Endothelial cell of umbilical vein (primary cell): ENCODE results near the gene CCSAP. TPM values are rescaled to one million over a fixed set of nuclear protein-coding genes. Genes with fewer than 3 reads are reported as not detected.
"Not testable (repeated sequence)": the region's sequence is repeated elsewhere in the genome, so short reads cannot be mapped to it uniquely, and the experiment has no call there.

Experiments
- BruUV-seq: library from RNA; stranded (reverse); fragments of 400-500 nt; replicated peaks from 2 replicates; lab custom pipeline; 2021; lab: Mats Ljungman, UMichigan
- CTCF ChIA-PET: fragments of 300-600, 350-600 bp; sonication (Branson Sonifier 250); formaldehyde crosslinking; loops from one replicate; lab custom pipeline; 2021; ENCODE audit warnings: antibody characterized with exemption, inconsistent platforms; lab: Charles Lee
- POLR2A ChIA-PET: fragments of 300-600, 350-600 bp; sonication (Branson Sonifier 250); formaldehyde crosslinking; loops from one replicate; lab custom pipeline; 2021; ENCODE audit warnings: antibody characterized with exemption, inconsistent platforms; lab: Charles Lee
- DNase-seq: peaks from one replicate; pipeline ENCODE4 v3.0.0-alpha.2; 2011; ENCODE audit warnings: low read depth, low spot score
- FAIRE-seq: peaks from 2 replicates; lab custom pipeline; 2011; peaks lifted over from hg19 to GRCh38; lab: Jason Lieb, UNC
- H2AFZ ChIP-seq: 2 replicates; pipeline ENCODE4 v1.6.0; 2012; ENCODE audit warnings: low read depth, low read length, control low read depth, inconsistent platforms
- H3K27ac ChIP-seq: 2 replicates; pipeline ENCODE4 v1.5.1; 2011; ENCODE audit warnings: low read depth, mild to moderate bottlenecking, control low read depth, low read length, moderate library complexity; ENCODE audit not compliant: insufficient read depth
- H3K27me3 ChIP-seq, 2 experiments: 2 replicates each; pipeline versions ENCODE4 v1.6.0 to v1.6.1; 2011; ENCODE audit warnings: low read length in 2 of 2, mixed read lengths in 1 of 2; ENCODE audit not compliant: control insufficient read depth in 2 of 2, insufficient read depth in 2 of 2
- H3K36me3 ChIP-seq, 2 experiments: 2 replicates in 1 of 2; 3 replicates in 1 of 2; pipeline ENCODE4 v1.5.1; 2011; ENCODE audit warnings: low read length in 2 of 2, mild to moderate bottlenecking in 1 of 2, moderate library complexity in 1 of 2; ENCODE audit not compliant: control insufficient read depth in 2 of 2, insufficient read depth in 2 of 2; ENCODE audit errors: extremely low read depth in 1 of 2
- H3K4me1 ChIP-seq: 3 replicates; pipeline ENCODE4 v1.5.1; 2011; ENCODE audit warnings: mild to moderate bottlenecking, low read length; ENCODE audit not compliant: control insufficient read depth, insufficient read depth; ENCODE audit errors: extremely low read depth
- H3K4me2 ChIP-seq: 2 replicates; pipeline ENCODE4 v1.6.1; 2011; ENCODE audit warnings: low read length, control low read depth, mixed read lengths; ENCODE audit not compliant: insufficient read depth
- H3K4me3 ChIP-seq, 3 experiments: fragments of 200-600 bp in 1 of 3; sonication (generic), shearing (Covaris generic) in 1 of 3; replicated peaks in 1 of 3; 2 replicates each; pipeline ENCODE4 v1.5.1; 2011 to 2016; ENCODE audit warnings: control low read depth in 3 of 3, low read length in 3 of 3, mild to moderate bottlenecking in 2 of 3, inconsistent platforms in 1 of 3, low read depth in 1 of 3, moderate library complexity in 1 of 3; ENCODE audit not compliant: insufficient read depth in 1 of 3
- H3K79me2 ChIP-seq: 2 replicates; pipeline ENCODE4 v1.6.0; 2012; ENCODE audit warnings: low read length, inconsistent platforms; ENCODE audit not compliant: control insufficient read depth, insufficient read depth
- H3K9ac ChIP-seq: replicated peaks from 2 replicates; pipeline ENCODE3; 2011; ENCODE audit warnings: low read length, control low read depth; ENCODE audit not compliant: insufficient read depth; ENCODE audit errors: extremely low read depth
- H3K9me1 ChIP-seq: replicated peaks from 3 replicates; pipeline ENCODE4 v1.6.0; 2011; ENCODE audit warnings: mild to moderate bottlenecking, low read length; ENCODE audit not compliant: control insufficient read depth, insufficient read depth; ENCODE audit errors: extremely low read depth
- H3K9me3 ChIP-seq: replicated peaks from 2 replicates; pipeline ENCODE4 v1.5.1; 2012; ENCODE audit warnings: low read length, inconsistent platforms; ENCODE audit not compliant: control insufficient read depth, insufficient read depth
- H4K20me1 ChIP-seq: replicated peaks from 2 replicates; pipeline ENCODE3; 2011; ENCODE audit warnings: mild to moderate bottlenecking, low read length; ENCODE audit not compliant: control insufficient read depth, insufficient read depth; ENCODE audit errors: extremely low read depth
- EZH2 ChIP-seq: IDR thresholded peaks from 2 replicates; pipeline ENCODE4 v1.6.1; 2012; ENCODE audit warnings: borderline replicate concordance, low read depth, mild to moderate bottlenecking, moderate library complexity, low read length, inconsistent platforms; ENCODE audit not compliant: severe bottlenecking
- FOS ChIP-seq: IDR thresholded peaks from 2 replicates; pipeline ENCODE4 v1.6.1; 2011; ENCODE audit warnings: mild to moderate bottlenecking, low read length, moderate library complexity, borderline replicate concordance; ENCODE audit not compliant: insufficient read depth
- GATA2 ChIP-seq: IDR thresholded peaks from 2 replicates; pipeline ENCODE4 v1.7.0; 2011; ENCODE audit warnings: low read depth, mild to moderate bottlenecking, moderate library complexity, mixed read lengths, low read length; ENCODE audit not compliant: insufficient read length, insufficient read depth
- JUN ChIP-seq: IDR thresholded peaks from 2 replicates; pipeline ENCODE4 v1.6.1; 2011; ENCODE audit warnings: borderline replicate concordance, low read depth; ENCODE audit not compliant: insufficient read length, insufficient read depth
- MAX ChIP-seq: IDR thresholded peaks from 2 replicates; pipeline ENCODE4 v1.6.1; 2011; ENCODE audit not compliant: insufficient read depth, insufficient read length
- MYC ChIP-seq: IDR thresholded peaks from one replicate; pipeline ENCODE4 v1.6.1; 2011; ENCODE audit warnings: mild to moderate bottlenecking, low read depth, low read length
- POLR2A ChIP-seq: IDR thresholded peaks from 2 replicates; pipeline ENCODE4 v1.6.1; 2012; ENCODE audit warnings: low read depth, mild to moderate bottlenecking, control low read depth, low read length
- POLR2AphosphoS5 ChIP-seq: IDR thresholded peaks from 2 replicates; pipeline ENCODE4 v1.6.1; 2012; ENCODE audit warnings: low read depth, mild to moderate bottlenecking, control low read depth, low read length, moderate library complexity; ENCODE audit not compliant: insufficient read depth
- dilution Hi-C: fragments of 300-500 bp; cut with MboI; formaldehyde crosslinking; loops from one replicate; pipeline ENCODE4 v1.15.0; 2019; ENCODE audit warnings: low sequenced_read_pairs; ENCODE audit not compliant: extremely low pct_ligation_motif_present
- intact Hi-C: fragments of 100-400 bp; cut with micrococcal nuclease; formaldehyde crosslinking; loops from one replicate; pipeline ENCODE4 v1.10.0; 2022
- polyA plus RNA-seq, 4 experiments: library from polyadenylated mRNA; depleted of rRNA in 3 of 4; stranded (reverse) in 3 of 4; unstranded in 1 of 4; fragments of >200 nt; gene quantifications; 2 replicates each; pipeline versions ENCODE4 v1.2.1 to v1.2.3, GENCODE V29; 2011 to 2012; ENCODE audit warnings: missing spikeins in 1 of 4
- total RNA-seq: library from RNA; stranded (reverse); gene quantifications from 2 replicates; pipeline ENCODE4 v1.2.3, GENCODE V29; 2021
- TF ChIP-seq, protein P1 (sequence below), 2 donors: IDR thresholded peaks; 1 replicate in 1 of 2; 2 replicates in 1 of 2; pipeline ENCODE4 v1.5.1; 2011; ENCODE audit warnings: low read length in 2 of 2, mild to moderate bottlenecking in 2 of 2, moderate library complexity in 2 of 2, control low read depth in 1 of 2, inconsistent platforms in 1 of 2, low read depth in 1 of 2; ENCODE audit not compliant: insufficient read depth in 1 of 2; ENCODE audit errors: extremely low read depth in 1 of 2

CCSAP gene
- total and polyA plus RNA-seq, 2 donors (not counting 3 experiments of a cell fraction or from before 2014, with no cell fraction given), result 1.3 to 5.7 TPM

- FAIRE-seq (no peak), DNase-seq (no peak)
- no peak overlapping the region for H3K4me3 ChIP-seq
- no TSS peak for BruUV-seq
- H3K27ac ChIP-seq, result no peak overlapping the region
- no peaks in the 10 kb centered on the region for H3K79me2 ChIP-seq
- no peaks in the 10 kb centered on the region for H3K36me3 ChIP-seq
- no peaks in the 10 kb centered on the region for H3K9me1 ChIP-seq
- H2AFZ ChIP-seq, result no peak overlapping the region
- dilution Hi-C loops (no loop called here), intact Hi-C loops (no loop called here)
- H3K4me2 ChIP-seq, result no peak overlapping the region
- ChIA-PET POLR2A (no interaction called here), CTCF (no interaction called here)
- no peaks in the 10 kb centered on the region for H4K20me1 ChIP-seq
- no peaks in the 10 kb centered on the region for H3K9me3 ChIP-seq
- TF ChIP-seq MYC (no peak), MAX (no peak), GATA2 (no peak), JUN (no peak), EZH2 (no peak), POLR2AphosphoS5 (no peak), FOS (no peak), POLR2A (no peak)
- TF ChIP-seq, protein P1, sequence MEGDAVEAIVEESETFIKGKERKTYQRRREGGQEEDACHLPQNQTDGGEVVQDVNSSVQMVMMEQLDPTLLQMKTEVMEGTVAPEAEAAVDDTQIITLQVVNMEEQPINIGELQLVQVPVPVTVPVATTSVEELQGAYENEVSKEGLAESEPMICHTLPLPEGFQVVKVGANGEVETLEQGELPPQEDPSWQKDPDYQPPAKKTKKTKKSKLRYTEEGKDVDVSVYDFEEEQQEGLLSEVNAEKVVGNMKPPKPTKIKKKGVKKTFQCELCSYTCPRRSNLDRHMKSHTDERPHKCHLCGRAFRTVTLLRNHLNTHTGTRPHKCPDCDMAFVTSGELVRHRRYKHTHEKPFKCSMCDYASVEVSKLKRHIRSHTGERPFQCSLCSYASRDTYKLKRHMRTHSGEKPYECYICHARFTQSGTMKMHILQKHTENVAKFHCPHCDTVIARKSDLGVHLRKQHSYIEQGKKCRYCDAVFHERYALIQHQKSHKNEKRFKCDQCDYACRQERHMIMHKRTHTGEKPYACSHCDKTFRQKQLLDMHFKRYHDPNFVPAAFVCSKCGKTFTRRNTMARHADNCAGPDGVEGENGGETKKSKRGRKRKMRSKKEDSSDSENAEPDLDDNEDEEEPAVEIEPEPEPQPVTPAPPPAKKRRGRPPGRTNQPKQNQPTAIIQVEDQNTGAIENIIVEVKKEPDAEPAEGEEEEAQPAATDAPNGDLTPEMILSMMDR (IDR thresholded peaks at IDR 0.05; ENCODE audit: extremely low read depth in 1 of 2, insufficient read depth in 1 of 2, low read depth in 1 of 2, low read length in 2 of 2), result no peak
- H3K4me1 ChIP-seq, result no peaks in the 10 kb centered on the region
- H3K9ac ChIP-seq, result no peak overlapping the region
- H3K27me3 ChIP-seq, result no peaks in the 10 kb centered on the region
Observed at GRCh38 chr1:229378586-229379367, 35.9 kb upstream of the CCSAP start.

- H3K9me1 ChIP-seq, H3K9ac ChIP-seq, H3K36me3 ChIP-seq, intact Hi-C loops, H3K4me2 ChIP-seq, CTCF ChIA-PET, H3K9me3 ChIP-seq, H4K20me1 ChIP-seq, BruUV-seq, H3K4me3 ChIP-seq, H3K27me3 ChIP-seq, H3K4me1 ChIP-seq, H3K79me2 ChIP-seq, H3K27ac ChIP-seq, DNase-seq, H2AFZ ChIP-seq, POLR2A ChIA-PET, dilution Hi-C loops, FAIRE-seq: not testable (repeated sequence)
Observed at GRCh38 chr1:229378035-229378434, 35.2 kb upstream of the CCSAP start.
